K562 (cell line): ENCODE results near the gene IRX6. TPM values are rescaled to one million over a fixed set of nuclear protein-coding genes. Genes with fewer than 3 reads are reported as not detected.

Experiments
- ATAC-seq: fragments of 200-7000 bp; cut with Tn5 transposase; 3 replicates; pipeline ENCODE4 v1.9.1; 2020; ENCODE audit warnings: moderate library complexity
- BruUV-seq: library from RNA; stranded (reverse); fragments of 400-500 nt; replicated peaks from 2 replicates; lab custom pipeline; 2021; lab: Mats Ljungman, UMichigan
- CTCF ChIA-PET: fragments of 300-600 bp; formaldehyde crosslinking; extraction: SDS; loops from one replicate; lab custom pipeline; 2021; ENCODE audit warnings: low intra/inter-chr PET ratio; lab: Yijun Ruan, JAX
- POLR2A ChIA-PET: fragments of 300-600, 350-650 bp; sonication (Branson Sonifier 250); formaldehyde crosslinking; extraction: SDS; loops from one replicate; lab custom pipeline; 2021; ENCODE audit warnings: antibody characterized with exemption, inconsistent platforms; lab: Yijun Ruan, JAX
- DNase-seq, 4 experiments: peaks; one replicate each; pipeline versions ENCODE4 v3.0.0 to v3.0.0-alpha.2; 2011 to 2018; ENCODE audit warnings: low spot score in 3 of 4, mixed read lengths in 3 of 4; ENCODE audit errors: extremely low read depth in 1 of 4
- FAIRE-seq: peaks from 2 replicates; lab custom pipeline; 2011; peaks lifted over from hg19 to GRCh38; lab: Jason Lieb, UNC
- H2AFZ ChIP-seq: 2 replicates; pipeline ENCODE4 v1.6.0; 2011; ENCODE audit warnings: low read depth, low read length, control low read depth, inconsistent platforms
- H3K27ac ChIP-seq: fragments of 200-600 bp; 3 replicates; pipeline ENCODE4 v1.8.0; 2011; ENCODE audit warnings: low read depth, mild to moderate bottlenecking, control low read depth, inconsistent platforms, low read length, moderate library complexity, mixed read lengths; ENCODE audit errors: extremely low read depth
- H3K27me3 ChIP-seq, 2 experiments: fragments of 300-600 bp in 1 of 2; 2 replicates in 1 of 2; 3 replicates in 1 of 2; pipeline versions ENCODE4 v1.6.0 to v1.8.0; 2011; ENCODE audit warnings: inconsistent platforms in 2 of 2, low read length in 2 of 2, mild to moderate bottlenecking in 1 of 2, mixed read lengths in 1 of 2, moderate library complexity in 1 of 2; ENCODE audit not compliant: control insufficient read depth in 2 of 2, insufficient read depth in 2 of 2
- H3K36me3 ChIP-seq: fragments of 300-600 bp; 3 replicates; pipeline ENCODE4 v1.8.0; 2011; ENCODE audit warnings: mild to moderate bottlenecking, low read length, inconsistent platforms; ENCODE audit not compliant: control insufficient read depth, insufficient read depth
- H3K4me1 ChIP-seq, 2 experiments: fragments of 200-600 bp in 1 of 2; replicated peaks in 1 of 2; 2 replicates in 1 of 2; 3 replicates in 1 of 2; pipeline versions ENCODE4 v1.5.1 to v1.8.0; 2011; ENCODE audit warnings: inconsistent platforms in 2 of 2, low read length in 2 of 2, mild to moderate bottlenecking in 1 of 2, mixed read lengths in 1 of 2, moderate library complexity in 1 of 2; ENCODE audit not compliant: control insufficient read depth in 2 of 2, insufficient read depth in 2 of 2
- H3K4me2 ChIP-seq: 2 replicates; pipeline ENCODE4 v1.6.1; 2011; ENCODE audit warnings: low read length, control low read depth, inconsistent platforms, mixed read lengths; ENCODE audit not compliant: insufficient read depth
- H3K4me3 ChIP-seq: fragments of 200-600 bp; sonication (generic), shearing (Covaris generic); 2 replicates; pipeline ENCODE4 v1.5.1; 2016; ENCODE audit warnings: control low read depth, inconsistent platforms
- H3K79me2 ChIP-seq: fragments of 200-600 bp; 3 replicates; pipeline ENCODE4 v1.8.0; 2011; ENCODE audit warnings: low read length, inconsistent platforms; ENCODE audit not compliant: control insufficient read depth, insufficient read depth
- H3K9ac ChIP-seq, 2 experiments: 2 replicates each; pipeline versions ENCODE4 v1.6.0 to v1.6.1; 2011; ENCODE audit warnings: low read depth in 2 of 2, low read length in 2 of 2, control low read depth in 1 of 2, inconsistent platforms in 1 of 2, mild to moderate bottlenecking in 1 of 2, mixed read lengths in 1 of 2; ENCODE audit not compliant: insufficient read depth in 1 of 2
- H3K9me1 ChIP-seq: one replicate; pipeline ENCODE4 v1.6.0; 2011; ENCODE audit warnings: inconsistent platforms, mild to moderate bottlenecking, low read length, moderate library complexity; ENCODE audit not compliant: control insufficient read depth, insufficient read depth
- H3K9me3 ChIP-seq: replicated peaks from 2 replicates; pipeline ENCODE4 v1.5.1; 2011; ENCODE audit warnings: low read depth, low read length, inconsistent platforms; ENCODE audit not compliant: control insufficient read depth, insufficient read depth
- H4K20me1 ChIP-seq: replicated peaks from 2 replicates; pipeline ENCODE4 v1.6.1; 2011; ENCODE audit warnings: low read length, inconsistent platforms, mixed read lengths; ENCODE audit not compliant: control insufficient read depth, insufficient read depth
- CTCF ChIP-seq, 3 experiments: IDR thresholded peaks in 2 of 3; conservative IDR thresholded peaks in 1 of 3; 2 replicates each; pipeline ENCODE4 v1.5.1; 2011 to 2012; ENCODE audit warnings: low read length in 3 of 3, mild to moderate bottlenecking in 3 of 3, control low read depth in 2 of 3, improper control_type of control experiment in 1 of 3, inconsistent platforms in 1 of 3, low read depth in 1 of 3, mixed read lengths in 1 of 3, moderate library complexity in 1 of 3; ENCODE audit not compliant: insufficient read depth in 2 of 3
- HBP1 ChIP-seq: fragments of 450-650 bp; formaldehyde crosslinking; IDR thresholded peaks from 2 replicates; pipeline ENCODE4 v1.4.0; 2022; ENCODE audit warnings: missing genetic modification characterization
- MBD1 ChIP-seq: fragments of 250-450 bp; sonication (Bioruptor Pico); IDR thresholded peaks from 2 replicates; pipeline ENCODE4 v1.8.0; 2022; ENCODE audit warnings: inconsistent platforms
- NR2C1 ChIP-seq, 2 experiments: fragments of 450-650 bp; IDR thresholded peaks; 2 replicates each; pipeline ENCODE4 v1.6.1; 2017; ENCODE audit warnings: mild to moderate bottlenecking in 2 of 2, antibody characterized with exemption in 1 of 2, inconsistent platforms in 1 of 2, missing compliant biosample characterization in 1 of 2, missing genetic modification characterization in 1 of 2
- PHB2 ChIP-seq: fragments of 450-650 bp; IDR thresholded peaks from 2 replicates; pipeline ENCODE4 v1.6.1; 2017; ENCODE audit warnings: low read depth
- POLR3G ChIP-seq: IDR thresholded peaks from 2 replicates; pipeline ENCODE4 v1.6.1; 2011; ENCODE audit not compliant: insufficient read length, insufficient replicate concordance; ENCODE audit errors: extremely low read depth
- SMAD2 ChIP-seq: fragments of 150-350 bp; IDR thresholded peaks from 2 replicates; pipeline ENCODE4 v1.6.1; 2014; ENCODE audit warnings: low read depth, mild to moderate bottlenecking, low read length
- SMARCE1 ChIP-seq: fragments of 450-650 bp; IDR thresholded peaks from 2 replicates; pipeline ENCODE4 v1.7.1; 2016; ENCODE audit warnings: mild to moderate bottlenecking
- ZBTB11 ChIP-seq, 3 experiments: fragments of 200-800 bp in 1 of 3; fragments of 250-450 bp in 1 of 3; fragments of 450-650 bp in 1 of 3; sonication (Bioruptor Pico) in 1 of 3; sonication (Bioruptor generic) in 1 of 3; formaldehyde crosslinking in 1 of 3; IDR thresholded peaks; 2 replicates each; pipeline versions ENCODE4 v1.6.1 to v1.8.0; 2016 to 2022; ENCODE audit warnings: mild to moderate bottlenecking in 2 of 3, missing genetic modification characterization in 2 of 3, missing compliant biosample characterization in 1 of 3, moderate library complexity in 1 of 3
- ZNF431 ChIP-seq: sonication (generic); formaldehyde crosslinking; IDR thresholded peaks from 2 replicates; pipeline ENCODE4 v1.8.0; 2022; ENCODE audit warnings: mild to moderate bottlenecking, missing genetic modification reagents
- ZNF830 ChIP-seq: fragments of 250-450 bp; sonication (Bioruptor Pico); IDR thresholded peaks from 2 replicates; pipeline ENCODE4 v1.5.0; 2021; ENCODE audit warnings: mild to moderate bottlenecking
- WGBS: fragments of 100-300 bp; shearing (Covaris generic); methylation state at CpG from one replicate; pipeline ENCODE4 v1.1.6; 2016; ENCODE audit warnings: low coverage, mixed read lengths; ENCODE audit not compliant: insufficient coverage; ENCODE audit errors: missing lambda C conversion rate; 5-methylcytosine and 5-hydroxymethylcytosine counted together
- in situ Hi-C: fragments of 300-500 bp; cut with MboI; formaldehyde crosslinking; loops from 4 replicates; pipeline ENCODE4 v1.15.0; 2018; ENCODE audit warnings: inconsistent platforms, mixed read lengths
- intact Hi-C: fragments of 100-400 bp; cut with micrococcal nuclease; formaldehyde crosslinking; loops from 2 replicates; pipeline ENCODE4 v1.14.2; 2022
- polyA plus RNA-seq, 8 experiments: library from polyadenylated mRNA; depleted of rRNA in 4 of 8; stranded (reverse) in 5 of 8; unstranded in 3 of 8; fragments of >200 nt; fragmentation: Nextera tagmentation in 2 of 8; fragmentation: Illumina TruSeq in 1 of 8; extraction: Ambion mirVana in 2 of 8; extraction: Trizol in 1 of 8; gene quantifications; 2 replicates each; pipeline versions ENCODE4 v1.2.1 to v1.2.3, GENCODE V29; 2011 to 2014; ENCODE audit warnings: inconsistent platforms in 1 of 8, missing spikeins in 1 of 8
- total RNA-seq, 7 experiments: library from RNA; depleted of rRNA in 6 of 7; stranded (reverse); fragments of >200 nt in 6 of 7; fragmentation: Illumina TruSeq in 2 of 7; extraction: Trizol in 2 of 7; gene quantifications; 2 replicates each; pipeline versions ENCODE4 v1.2.1 to v1.2.3, GENCODE V29; 2011 to 2021; ENCODE audit warnings: low replicate concordance in 1 of 7
- TF ChIP-seq, protein P1 (sequence below), 2 experiments: fragments of 250-450 bp in 1 of 2; fragments of 450-650 bp in 1 of 2; sonication (Bioruptor Pico) in 1 of 2; IDR thresholded peaks; 2 replicates each; pipeline versions ENCODE4 v1.6.1 to v1.8.0; 2016 to 2021; ENCODE audit warnings: mild to moderate bottlenecking in 2 of 2, moderate library complexity in 2 of 2, missing compliant biosample characterization in 1 of 2, missing genetic modification characterization in 1 of 2

Gene IRX6
- total and polyA plus RNA-seq, 9 of the 15 experiments (the other 6 are each of a cell fraction or from before 2014, with no cell fraction given): 0.07 to 0.29 (median 0.14) TPM; not detected in 4

GRCh38 chr16:55349867-55350266 lies 25.9 kb downstream of the IRX6 start:
- H4K20me1 ChIP-seq: no peaks in the 10 kb centered on the region
- no peaks in the 10 kb centered on the region for H3K9me1 ChIP-seq
- no peak overlapping the region for H3K27ac ChIP-seq
- H3K4me3 ChIP-seq: no peak overlapping the region
- no peaks in the 10 kb centered on the region for H3K36me3 ChIP-seq
- H3K9ac ChIP-seq: no peak overlapping the region
- DNase-seq (no peak), ATAC-seq (no peak), FAIRE-seq (no peak)
- ChIA-PET CTCF (no interaction called here), POLR2A (no interaction called here)
- H2AFZ ChIP-seq: no peak overlapping the region
- BruUV-seq: no TSS peak
- H3K9me3 ChIP-seq: no peaks in the 10 kb centered on the region
- H3K4me1 ChIP-seq: no peaks in the 10 kb centered on the region
- intact Hi-C loops: no loop called here
- no peaks in the 10 kb centered on the region for H3K79me2 ChIP-seq
- in situ Hi-C loops: no loop called here
- no peaks in the 10 kb centered on the region for H3K27me3 ChIP-seq
- no peak overlapping the region for H3K4me2 ChIP-seq
- 0% methylated on average over 1 of the region's 1 CpG for WGBS
- no peak for TF ChIP-seq SMARCE1
- no peak for TF ChIP-seq ZNF431
- TF ChIP-seq CTCF (IDR thresholded peaks at IDR 0.05 in 2 of 3, conservative IDR thresholded peaks at IDR 0.05 in 1 of 3; ENCODE audit: insufficient read depth in 2 of 3, low read depth in 1 of 3, low read length in 3 of 3): no peak
- no peak for TF ChIP-seq ZNF830 (CRISPR knock-in tag)
- TF ChIP-seq, protein P1, sequence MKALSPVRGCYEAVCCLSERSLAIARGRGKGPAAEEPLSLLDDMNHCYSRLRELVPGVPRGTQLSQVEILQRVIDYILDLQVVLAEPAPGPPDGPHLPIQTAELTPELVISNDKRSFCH (CRISPR knock-in tag; IDR thresholded peaks at IDR 0.05): no peak
- TF ChIP-seq, protein P1 (tag; IDR thresholded peaks at IDR 0.05): no peak
- TF ChIP-seq POLR3G: no peak
- TF ChIP-seq PHB2: no peak
- TF ChIP-seq ZBTB11 (CRISPR knock-in tag; IDR thresholded peaks at IDR 0.05): no peak
- TF ChIP-seq MBD1 (CRISPR knock-in tag): no peak
- TF ChIP-seq NR2C1 (IDR thresholded peaks at IDR 0.05): no peak
- no peak for TF ChIP-seq NR2C1 (tag; IDR thresholded peaks at IDR 0.05)
- TF ChIP-seq HBP1: no peak
- TF ChIP-seq SMAD2: no peak
